GM18951 (cell line): ENCODE measurements around the gene EGLN1.

Experiments
- POLR2A ChIP-seq: IDR thresholded peaks from 4 replicates; pipeline ENCODE4 v1.6.1; 2011; ENCODE audit warnings: mild to moderate bottlenecking; ENCODE audit not compliant: insufficient read length, insufficient read depth; ENCODE audit errors: extremely low read depth
- in situ Hi-C: fragments of 300-500 bp; cut with MboI; formaldehyde crosslinking; loops from one replicate; pipeline ENCODE4 v1.12.0; 2022; ENCODE audit warnings: low sequenced_read_pairs, mixed read lengths, inconsistent platforms; ENCODE audit not compliant: unreplicated experiment

Gene EGLN1

GRCh38 chr1:231334952-231335351, 87.1 kb downstream of the EGLN1 start:
- in situ Hi-C loops, result no loop called here

GRCh38 chr1:231334079-231334666, 87.9 kb downstream of the EGLN1 start:
- no peak for TF ChIP-seq POLR2A
- in situ Hi-C loops, result no loop called here

More at GRCh38 chr1:231334952-231335351, 87.1 kb downstream of the EGLN1 start:
- no peak for TF ChIP-seq POLR2A

- in situ Hi-C loops, result no loop called here
- no peak for TF ChIP-seq POLR2A
Measured at GRCh38 chr1:231332761-231333160, 89.3 kb downstream of the EGLN1 start.

GRCh38 chr1:231329483-231329882, 92.6 kb downstream of the EGLN1 start:
- no peak for TF ChIP-seq POLR2A
- in situ Hi-C loops, result no loop called here

DNA sequence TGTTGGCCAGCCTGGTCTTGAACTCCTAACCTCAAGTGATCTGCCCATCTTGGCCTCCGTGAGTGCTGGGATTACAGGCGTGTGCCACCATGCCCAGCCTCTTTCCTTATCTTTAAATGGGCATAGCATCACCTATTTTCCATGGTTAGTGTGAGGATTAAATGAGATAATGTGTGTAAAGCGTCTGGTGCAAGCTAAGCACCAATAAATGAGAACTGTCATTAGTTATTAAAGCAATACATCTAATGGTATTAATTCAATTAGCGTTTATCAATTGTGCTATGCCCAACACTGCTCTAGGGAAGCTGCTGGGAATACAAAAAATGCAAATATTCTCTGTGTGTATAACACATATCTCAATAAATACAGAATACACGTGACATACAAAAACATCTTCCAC, 94.5 kb downstream of the EGLN1 start:
- no peak for TF ChIP-seq POLR2A
- in situ Hi-C loops, result no loop called here

DNA sequence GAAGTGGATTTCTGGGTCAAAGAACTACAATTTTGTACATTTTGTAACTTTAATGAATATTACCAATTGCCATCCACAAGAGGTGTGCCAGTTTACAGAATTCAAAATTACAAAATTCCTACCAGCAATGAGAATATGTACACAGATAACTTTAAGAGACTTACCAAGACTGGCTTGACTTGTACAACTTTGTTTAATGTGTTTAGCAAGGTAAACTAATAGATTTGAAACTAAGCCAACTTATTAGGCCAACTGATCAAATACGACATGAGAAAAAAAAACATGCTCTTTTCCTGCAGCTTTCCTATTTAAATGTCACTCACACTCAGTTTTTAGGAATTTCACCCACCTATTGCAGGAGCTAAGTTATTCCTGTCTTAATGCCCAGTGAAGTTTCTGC, 95.8 kb downstream of the EGLN1 start:
- in situ Hi-C loops, result no loop called here
- no peak for TF ChIP-seq POLR2A

DNA sequence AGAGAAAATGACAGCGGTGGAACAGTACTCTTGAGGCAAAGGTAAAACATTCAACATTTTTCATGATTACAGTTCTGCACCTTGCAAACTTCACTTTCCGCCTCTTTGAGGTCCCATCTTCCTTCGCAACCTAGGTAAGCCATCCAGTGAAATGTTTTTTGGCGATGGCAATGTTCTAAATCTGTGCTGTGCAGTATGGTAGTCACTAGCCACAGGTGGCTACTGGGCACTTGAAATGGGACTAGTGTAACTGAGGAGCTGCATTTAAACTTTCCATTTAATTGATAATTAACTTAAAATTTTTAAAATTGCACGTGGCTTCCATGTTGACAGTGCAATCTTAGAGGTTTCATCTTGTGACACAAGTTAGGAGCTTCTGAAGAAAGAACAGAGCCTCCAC, 97.4 kb downstream of the EGLN1 start:
- no peak for TF ChIP-seq POLR2A
- in situ Hi-C loops, result no loop called here

GRCh38 chr1:231322880-231323530, 99.1 kb downstream of the EGLN1 start:
- TF ChIP-seq POLR2A, result no peak
- in situ Hi-C loops, result no loop called here

GRCh38 chr1:231319080-231319479, 103.0 kb downstream of the EGLN1 start:
- TF ChIP-seq POLR2A, result no peak
- in situ Hi-C loops, result no loop called here

DNA sequence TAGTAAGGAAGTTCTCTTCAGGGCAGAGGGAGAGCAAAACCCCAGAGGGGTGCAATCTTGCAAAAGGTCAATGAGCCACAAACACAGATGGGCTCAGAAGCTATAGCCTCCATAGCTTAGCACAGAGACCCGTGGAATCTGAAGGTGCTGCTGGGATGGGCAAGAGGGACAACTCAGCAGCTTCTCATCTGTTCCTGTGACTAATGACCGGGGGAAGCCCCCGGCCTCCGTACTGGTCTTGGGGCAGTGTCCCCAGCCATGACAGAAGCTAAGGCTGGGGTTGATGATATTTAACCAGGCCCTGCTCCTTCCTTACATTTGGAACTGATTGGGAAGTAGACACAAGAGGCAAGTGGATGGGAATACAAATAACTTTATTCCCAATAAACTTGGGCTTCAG, 103.5 kb downstream of the EGLN1 start:
- TF ChIP-seq POLR2A, result no peak
- in situ Hi-C loops, result no loop called here

DNA sequence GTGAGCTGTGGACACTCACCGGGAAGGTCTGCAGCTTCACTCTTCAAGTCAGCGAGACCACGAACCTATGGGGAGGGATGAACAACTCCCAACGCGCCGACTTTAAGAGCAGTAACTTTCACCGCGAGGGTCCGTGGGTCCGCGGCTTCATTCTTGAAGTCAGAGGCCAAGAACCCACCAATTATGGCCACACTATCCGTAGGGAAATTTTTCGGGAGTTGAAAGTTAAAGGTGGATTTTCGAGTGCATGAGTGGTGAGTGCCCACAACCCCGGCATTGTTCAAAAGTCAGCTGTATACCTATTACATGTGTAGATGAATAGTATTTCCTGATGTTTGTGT, 104.1 kb downstream of the EGLN1 start:
- in situ Hi-C loops, result no loop called here
- TF ChIP-seq POLR2A, result no peak

- in situ Hi-C loops, result no loop called here
Measured at GRCh38 chr1:231317306-231318014, 104.6 kb downstream of the EGLN1 start.

DNA sequence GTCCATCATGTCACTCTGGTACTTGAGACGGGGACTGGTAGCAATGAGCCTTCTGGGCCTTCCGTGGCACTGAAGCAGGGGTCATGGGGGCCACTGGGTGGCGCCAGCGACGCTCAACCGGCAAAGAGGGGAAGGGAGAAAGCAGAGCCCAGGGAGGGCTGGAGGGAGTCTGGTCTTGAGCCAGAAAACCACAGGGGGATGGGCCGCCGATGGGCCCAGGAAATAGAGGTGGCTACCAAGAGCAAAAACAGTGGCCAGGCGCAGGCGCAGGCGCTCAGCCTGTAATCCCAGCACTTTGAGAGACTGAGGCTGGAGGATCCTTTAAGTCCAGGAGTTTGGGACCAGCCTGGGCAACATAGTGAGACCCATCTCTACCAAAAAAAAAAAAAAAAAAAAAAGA, 106.2 kb downstream of the EGLN1 start:
- TF ChIP-seq POLR2A, result no peak
- in situ Hi-C loops, result no loop called here

More at GRCh38 chr1:231317306-231318014, 104.6 kb downstream of the EGLN1 start:
- no peak for TF ChIP-seq POLR2A
